ENCODE results near the gene CCL26. TPM values are rescaled to one million over a fixed set of nuclear protein-coding genes. Genes with fewer than 3 reads are reported as not detected.
"Not testable (repeated sequence)": the region's sequence is repeated elsewhere in the genome, so short reads cannot be mapped to it uniquely, and the experiment has no call there.

CCL26 gene
- total and polyA plus RNA-seq, 2 of the 4 experiments (the other 2 are of a cell fraction), result not detected

GRCh38 chr7:75779516-75779915 lies 7.5 kb upstream of the CCL26 start:
- POLR2A ChIA-PET (ENCODE audit: unreplicated experiment); H3K14ac ChIP-seq (replicated peaks; ENCODE audit: low read depth, low read length); H2AK9ac ChIP-seq (replicated peaks; ENCODE audit: low read depth, low read length, poor library complexity); H2BK120ac ChIP-seq (ENCODE audit: low read depth, low read length); in situ Hi-C loops (cut with MboI; ENCODE audit: low sequenced_read_pairs); H4K91ac ChIP-seq (ENCODE audit: insufficient read depth, low read depth, low read length); H3K4ac ChIP-seq (ENCODE audit: low read depth, low read length); H4K8ac ChIP-seq (ENCODE audit: low read depth in 2 of 2, low read length in 2 of 2); H3K4me1 ChIP-seq (ENCODE audit: control insufficient read depth, insufficient read depth, low read length); H3K79me1 ChIP-seq (ENCODE audit: low read depth in 1 of 2, low read length in 2 of 2); H3K56ac ChIP-seq (ENCODE audit: extremely low read depth, insufficient read depth, low read length); H2AK5ac ChIP-seq (ENCODE audit: low read depth, low read length); H3K23ac ChIP-seq (ENCODE audit: low read depth, low read length); H2AFZ ChIP-seq (replicated peaks; ENCODE audit: low read length, poor library complexity); H3K9me3 ChIP-seq (ENCODE audit: control insufficient read depth, insufficient read depth, low read length); H3K9me1 ChIP-seq (ENCODE audit: insufficient read depth, low read length); ATAC-seq (ENCODE audit: low read depth); H2BK20ac ChIP-seq (ENCODE audit: low read depth, low read length); dilution Hi-C loops (cut with HindIII; ENCODE audit: low sequenced_read_pairs, unreplicated experiment); CTCF ChIA-PET; BruUV-seq (replicated peaks); H3K4me2 ChIP-seq (ENCODE audit: low read depth, low read length); H2BK5ac ChIP-seq (ENCODE audit: low read depth, low read length, poor library complexity, severe bottlenecking); H3K4me3 ChIP-seq (ENCODE audit: insufficient read depth, low read depth, low read length); H4K5ac ChIP-seq (ENCODE audit: low read depth, low read length); H3K27ac ChIP-seq (ENCODE audit: insufficient read depth, low read length); H2BK15ac ChIP-seq (ENCODE audit: low read depth, low read length); H3K18ac ChIP-seq (ENCODE audit: low read depth, low read length); H4K20me1 ChIP-seq (ENCODE audit: insufficient read depth, low read length); H3K36me3 ChIP-seq (ENCODE audit: control insufficient read depth, insufficient read depth, low read length); H3K9ac ChIP-seq (ENCODE audit: low read depth, low read length); DNase-seq: not testable (repeated sequence)
- H3K27me3 ChIP-seq (ENCODE audit: control insufficient read depth, insufficient read depth, low read length), result peaks cover 29% of the 10 kb centered on the region
- WGBS, 2 experiments (ENCODE audit: extremely low coverage in 2 of 2, insufficient read length in 1 of 2), result no CpG with 5 or more reads among the region's 11 CpGs
- intact Hi-C loops (cut with micrococcal nuclease), result loop anchor here (5.0 kb wide), 1 partner anchor 233 kb away; no protein-coding TSS in a partner anchor

GRCh38 chr7:75779035-75779434 lies 7.0 kb upstream of the CCL26 start:
- ATAC-seq (ENCODE audit: low read depth); H4K8ac ChIP-seq (ENCODE audit: low read depth in 2 of 2, low read length in 2 of 2); H3K4me3 ChIP-seq (ENCODE audit: insufficient read depth, low read depth, low read length); H3K4me2 ChIP-seq (ENCODE audit: low read depth, low read length); H2AK9ac ChIP-seq (replicated peaks; ENCODE audit: low read depth, low read length, poor library complexity); dilution Hi-C loops (cut with HindIII; ENCODE audit: low sequenced_read_pairs, unreplicated experiment); H3K56ac ChIP-seq (ENCODE audit: extremely low read depth, insufficient read depth, low read length); H2BK120ac ChIP-seq (ENCODE audit: low read depth, low read length); H3K9me1 ChIP-seq (ENCODE audit: insufficient read depth, low read length); H3K14ac ChIP-seq (replicated peaks; ENCODE audit: low read depth, low read length); H3K27ac ChIP-seq (ENCODE audit: insufficient read depth, low read length); BruUV-seq (replicated peaks); H3K9me3 ChIP-seq (ENCODE audit: control insufficient read depth, insufficient read depth, low read length); H2BK15ac ChIP-seq (ENCODE audit: low read depth, low read length); H3K4ac ChIP-seq (ENCODE audit: low read depth, low read length); POLR2A ChIA-PET (ENCODE audit: unreplicated experiment); in situ Hi-C loops (cut with MboI; ENCODE audit: low sequenced_read_pairs); H2BK5ac ChIP-seq (ENCODE audit: low read depth, low read length, poor library complexity, severe bottlenecking); H2AFZ ChIP-seq (replicated peaks; ENCODE audit: low read length, poor library complexity); DNase-seq; H3K4me1 ChIP-seq (ENCODE audit: control insufficient read depth, insufficient read depth, low read length); H2BK20ac ChIP-seq (ENCODE audit: low read depth, low read length); H3K9ac ChIP-seq (ENCODE audit: low read depth, low read length); CTCF ChIA-PET; H3K36me3 ChIP-seq (ENCODE audit: control insufficient read depth, insufficient read depth, low read length); H4K20me1 ChIP-seq (ENCODE audit: insufficient read depth, low read length); H3K18ac ChIP-seq (ENCODE audit: low read depth, low read length); H3K79me1 ChIP-seq (ENCODE audit: low read depth in 1 of 2, low read length in 2 of 2); H2AK5ac ChIP-seq (ENCODE audit: low read depth, low read length); H3K23ac ChIP-seq (ENCODE audit: low read depth, low read length); H4K91ac ChIP-seq (ENCODE audit: insufficient read depth, low read depth, low read length); H4K5ac ChIP-seq (ENCODE audit: low read depth, low read length): not testable (repeated sequence)
- WGBS, 2 experiments (ENCODE audit: extremely low coverage in 2 of 2, insufficient read length in 1 of 2), result 67% methylated on average over 7 of the region's 11 CpGs; no CpG with 5 or more reads in 1 of the 2 experiments
- H3K27me3 ChIP-seq (ENCODE audit: control insufficient read depth, insufficient read depth, low read length), result peaks cover 29% of the 10 kb centered on the region
- intact Hi-C loops (cut with micrococcal nuclease), result loop anchor here (5.0 kb wide), 1 partner anchor 233 kb away; no protein-coding TSS in a partner anchor
